Stimulated activated CD4-positive, alpha-beta T cell treated with anti-CD3 and anti-CD28 coated beads, Interleukin-12 subunit alpha, Interleukin-12 subunit beta, amount 100 ng/mL, for 24 hours (primary cell): ENCODE data around the gene CRYL1.
A peak's percentile ranks its signal among the peaks of the same experiment; 100 is the strongest.
"Not testable (repeated sequence)": the region's sequence is repeated elsewhere in the genome, so short reads cannot be mapped to it uniquely, and the experiment has no call there.

Source experiments
- DNase-seq, 2 experiments: peaks; one replicate each; pipeline ENCODE4 v3.0.0-alpha.2; 2020; ENCODE audit warnings: low read depth in 2 of 2

Gene CRYL1

GRCh38 chr13:20456737-20457136 is 68.9 kb downstream of the CRYL1 start:
- no peak for DNase-seq

GRCh38 chr13:20451397-20451796 is 74.3 kb downstream of the CRYL1 start:
- no peak for DNase-seq

GRCh38 chr13:20448470-20448869 is 77.2 kb downstream of the CRYL1 start:
- DNase-seq, result no peak

GRCh38 chr13:20446900-20447299 is 78.8 kb downstream of the CRYL1 start:
- no peak for DNase-seq

GRCh38 chr13:20446405-20446804 is 79.3 kb downstream of the CRYL1 start:
- no peak for DNase-seq

GRCh38 chr13:20442798-20443381 is 82.8 kb downstream of the CRYL1 start:
- no peak for DNase-seq

- no peak for DNase-seq
These were observed 83.3 kb downstream of the CRYL1 start for GRCh38 chr13:20442375-20442774.

GRCh38 chr13:20441879-20442278 is 83.8 kb downstream of the CRYL1 start:
- DNase-seq, result no peak

- no peak for DNase-seq
These were observed 84.6 kb downstream of the CRYL1 start for GRCh38 chr13:20441056-20441455.

GRCh38 chr13:20439261-20439660 is 86.4 kb downstream of the CRYL1 start:
- no peak for DNase-seq

GRCh38 chr13:20438801-20439200 is 86.9 kb downstream of the CRYL1 start:
- DNase-seq, result no peak

- DNase-seq, result no peak
These were observed 89.2 kb downstream of the CRYL1 start for GRCh38 chr13:20436505-20436904.

- DNase-seq, result no peak
These were observed 89.9 kb downstream of the CRYL1 start for GRCh38 chr13:20435616-20436368.

GRCh38 chr13:20434210-20434609 is 91.4 kb downstream of the CRYL1 start:
- not testable (repeated sequence) for DNase-seq

- no peak for DNase-seq
These were observed 93.8 kb downstream of the CRYL1 start for GRCh38 chr13:20431687-20432384.

GRCh38 chr13:20431080-20431479 is 94.6 kb downstream of the CRYL1 start:
- no peak for DNase-seq

GRCh38 chr13:20430296-20430695 is 95.4 kb downstream of the CRYL1 start:
- DNase-seq, result no peak

- DNase-seq, result no peak
These were observed 96.0 kb downstream of the CRYL1 start for GRCh38 chr13:20429682-20430081.

GRCh38 chr13:20428666-20429644 is 96.7 kb downstream of the CRYL1 start:
- peak in 1 of 2 experiments; percentile 26 for DNase-seq

GRCh38 chr13:20426766-20427448 is 98.8 kb downstream of the CRYL1 start:
- DNase-seq, result no peak

GRCh38 chr13:20425819-20426219 is 99.8 kb downstream of the CRYL1 start:
- DNase-seq, result no peak
